HFFc6 (cell line): Measurements from ENCODE around the gene KLRG1. TPM values are rescaled to one million over a fixed set of nuclear protein-coding genes. Genes with fewer than 3 reads are reported as not detected.

Experiments used
- DNase-seq: peaks from one replicate; pipeline ENCODE4 v3.0.0-alpha.2; 2018
- H3K27ac Mint-ChIP-seq: 2 replicates; pipeline ENCODE4 v1.8.0; 2020; ENCODE audit warnings: mild to moderate bottlenecking, mixed read lengths
- H3K27me3 Mint-ChIP-seq: 2 replicates; pipeline ENCODE4 v1.8.0; 2021; ENCODE audit warnings: mild to moderate bottlenecking, moderate library complexity, mixed read lengths; ENCODE audit not compliant: insufficient read depth
- H3K36me3 Mint-ChIP-seq: 2 replicates; pipeline ENCODE4 v1.8.0; 2021; ENCODE audit warnings: low read depth, mixed read lengths
- H3K4me1 Mint-ChIP-seq: 2 replicates; pipeline ENCODE4 v1.8.0; 2020; ENCODE audit warnings: low read depth, mixed read lengths
- H3K4me3 Mint-ChIP-seq: 2 replicates; pipeline ENCODE4 v1.8.0; 2020; ENCODE audit warnings: mild to moderate bottlenecking, moderate library complexity, mixed read lengths
- H3K9me3 Mint-ChIP-seq: 2 replicates; pipeline ENCODE4 v1.8.0; 2020; ENCODE audit warnings: mild to moderate bottlenecking, mixed read lengths
- total RNA-seq, 6 experiments: library from RNA; stranded (reverse); fragmentation: NEBNext Ultra II Directional; extraction: Animal tissue kit (Norgen Biotek cat#: 25700); gene quantifications; 2 replicates in 1 of 6; 3 replicates in 5 of 6; pipeline ENCODE4 v1.2.3, GENCODE V29; 2021
- TF ChIP-seq, protein P1 (sequence below): fragments of 200-600 bp; sonication (generic); IDR thresholded peaks from 2 replicates; pipeline ENCODE4 v1.5.0; 2021; ENCODE audit warnings: antibody characterized with exemption, mild to moderate bottlenecking

The KLRG1 gene
- total RNA-seq, 6 experiments from 2014 or later, result 0.25 to 0.26 TPM; not detected in 4

DNA sequence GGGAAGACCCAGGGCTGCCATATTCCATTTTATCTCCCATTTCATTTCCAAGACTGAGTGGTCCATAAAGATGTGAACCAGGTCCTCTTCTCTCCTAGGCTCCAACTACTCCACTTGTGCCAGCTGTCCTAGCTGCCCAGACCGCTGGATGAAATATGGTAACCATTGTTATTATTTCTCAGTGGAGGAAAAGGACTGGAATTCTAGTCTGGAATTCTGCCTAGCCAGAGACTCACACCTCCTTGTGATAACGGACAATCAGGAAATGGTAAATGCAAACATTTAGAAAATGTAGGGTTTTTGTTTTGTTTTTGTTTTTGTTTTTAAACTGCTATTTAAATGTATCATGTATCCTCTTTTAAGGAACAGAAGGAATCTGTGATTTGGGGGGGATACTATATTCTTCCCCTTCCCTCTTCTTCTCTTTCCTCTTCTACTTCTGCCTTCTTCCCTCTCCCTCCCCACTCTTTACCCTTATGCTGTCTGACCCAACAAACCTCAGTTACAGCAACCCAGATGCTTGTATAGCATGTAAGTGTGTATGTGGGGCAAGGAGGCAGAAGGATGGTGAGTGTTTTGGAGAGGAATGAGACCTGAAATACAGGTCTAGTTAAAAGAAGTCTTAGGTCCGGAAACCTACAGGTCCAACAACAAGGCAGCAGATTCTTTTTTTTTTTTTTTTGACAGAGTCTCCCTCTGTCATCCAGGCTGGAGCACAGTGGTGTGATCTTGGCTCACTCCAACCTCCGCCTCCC, 5.9 kb downstream of the KLRG1 start:
- DNase-seq, result no peak
- TF ChIP-seq, protein P1, sequence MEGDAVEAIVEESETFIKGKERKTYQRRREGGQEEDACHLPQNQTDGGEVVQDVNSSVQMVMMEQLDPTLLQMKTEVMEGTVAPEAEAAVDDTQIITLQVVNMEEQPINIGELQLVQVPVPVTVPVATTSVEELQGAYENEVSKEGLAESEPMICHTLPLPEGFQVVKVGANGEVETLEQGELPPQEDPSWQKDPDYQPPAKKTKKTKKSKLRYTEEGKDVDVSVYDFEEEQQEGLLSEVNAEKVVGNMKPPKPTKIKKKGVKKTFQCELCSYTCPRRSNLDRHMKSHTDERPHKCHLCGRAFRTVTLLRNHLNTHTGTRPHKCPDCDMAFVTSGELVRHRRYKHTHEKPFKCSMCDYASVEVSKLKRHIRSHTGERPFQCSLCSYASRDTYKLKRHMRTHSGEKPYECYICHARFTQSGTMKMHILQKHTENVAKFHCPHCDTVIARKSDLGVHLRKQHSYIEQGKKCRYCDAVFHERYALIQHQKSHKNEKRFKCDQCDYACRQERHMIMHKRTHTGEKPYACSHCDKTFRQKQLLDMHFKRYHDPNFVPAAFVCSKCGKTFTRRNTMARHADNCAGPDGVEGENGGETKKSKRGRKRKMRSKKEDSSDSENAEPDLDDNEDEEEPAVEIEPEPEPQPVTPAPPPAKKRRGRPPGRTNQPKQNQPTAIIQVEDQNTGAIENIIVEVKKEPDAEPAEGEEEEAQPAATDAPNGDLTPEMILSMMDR, result no peak
- Mint-ChIP-seq H3K4me3 (no peak overlapping the region), H3K36me3 (no peaks in the 10 kb centered on the region), H3K27ac (no peak overlapping the region), H3K4me1 (0 out of 2 replicates have a peak, but pooled peaks cover 5% of the 10 kb centered on the region), H3K27me3 (peaks cover 3% of the 10 kb centered on the region; the same call in 1 of the 2 replicates), H3K9me3 (no peaks in the 10 kb centered on the region)

DNA sequence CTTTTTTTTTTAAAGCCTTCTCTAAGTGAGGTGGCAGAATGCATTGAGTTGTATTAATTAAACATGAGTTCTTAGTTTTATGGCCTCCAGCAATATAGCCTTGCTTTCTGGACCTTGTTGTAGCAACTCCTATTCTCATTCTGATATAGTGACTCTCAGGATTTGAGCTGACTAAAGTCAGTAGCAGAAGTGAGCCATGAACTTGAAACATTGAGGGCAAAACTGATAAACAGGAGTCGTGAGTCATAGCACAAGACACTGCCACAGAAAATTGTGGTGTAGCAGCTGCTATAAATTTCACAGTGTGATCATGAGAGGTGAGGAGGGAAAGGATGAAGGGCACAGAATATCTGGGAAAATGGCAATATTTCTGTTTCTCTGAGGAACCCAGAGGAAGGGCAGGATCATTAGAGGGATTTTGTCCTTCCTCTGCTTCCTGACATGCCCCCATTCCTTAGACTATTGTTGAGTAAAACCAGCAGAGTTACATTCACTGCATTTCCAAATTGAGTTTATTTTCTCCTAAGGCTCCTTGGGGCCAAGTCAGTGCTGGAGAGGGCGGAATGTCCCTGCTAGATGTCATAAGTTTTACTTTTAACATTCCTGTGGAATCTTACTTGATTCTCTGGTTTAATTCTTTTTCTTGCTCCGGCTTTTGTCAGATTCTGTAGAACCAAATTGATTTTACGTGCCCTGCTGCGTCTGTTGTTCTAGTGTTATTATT, 7.5 kb downstream of the KLRG1 start:
- peak; percentile 4 for DNase-seq
- peaks cover 3% of the 10 kb centered on the region; the same call in 1 of the 2 replicates for H3K27me3 Mint-ChIP-seq
- H3K36me3 Mint-ChIP-seq, result no peaks in the 10 kb centered on the region
- no peak overlapping the region for H3K27ac Mint-ChIP-seq
- no peaks in the 10 kb centered on the region for H3K9me3 Mint-ChIP-seq
- no peak overlapping the region for H3K4me3 Mint-ChIP-seq
- TF ChIP-seq, protein P1, result no peak
- 0 out of 2 replicates have a peak, but pooled peaks cover 5% of the 10 kb centered on the region for H3K4me1 Mint-ChIP-seq

DNA sequence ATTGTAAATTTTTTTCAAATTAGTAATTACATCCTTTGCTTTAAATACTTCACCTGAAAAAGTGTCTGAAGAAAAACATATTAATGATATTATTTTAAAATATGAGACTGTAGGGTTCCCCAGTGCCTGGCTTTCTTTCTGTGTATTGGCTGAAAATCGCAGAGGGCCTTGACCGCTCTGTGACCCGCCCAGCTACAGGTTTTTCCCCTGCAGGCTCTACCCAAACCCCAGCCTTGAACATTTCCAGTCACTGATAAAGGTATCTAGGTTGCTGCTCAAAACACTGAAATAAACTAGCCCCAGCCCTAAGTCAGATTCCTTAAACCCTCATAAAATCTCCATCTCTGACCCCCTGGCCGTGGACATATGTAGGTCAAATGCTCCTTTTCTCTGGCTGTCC, 11.9 kb downstream of the KLRG1 start:
- Mint-ChIP-seq H3K36me3 (no peaks in the 10 kb centered on the region), H3K4me1 (0 out of 2 replicates have a peak, but pooled peaks cover 5% of the 10 kb centered on the region), H3K9me3 (no peaks in the 10 kb centered on the region), H3K4me3 (no peak overlapping the region), H3K27me3 (no peaks in the 10 kb centered on the region; the same call in 1 of the 2 replicates), H3K27ac (no peak overlapping the region)
- DNase-seq, result no peak
- TF ChIP-seq, protein P1, result no peak

DNA sequence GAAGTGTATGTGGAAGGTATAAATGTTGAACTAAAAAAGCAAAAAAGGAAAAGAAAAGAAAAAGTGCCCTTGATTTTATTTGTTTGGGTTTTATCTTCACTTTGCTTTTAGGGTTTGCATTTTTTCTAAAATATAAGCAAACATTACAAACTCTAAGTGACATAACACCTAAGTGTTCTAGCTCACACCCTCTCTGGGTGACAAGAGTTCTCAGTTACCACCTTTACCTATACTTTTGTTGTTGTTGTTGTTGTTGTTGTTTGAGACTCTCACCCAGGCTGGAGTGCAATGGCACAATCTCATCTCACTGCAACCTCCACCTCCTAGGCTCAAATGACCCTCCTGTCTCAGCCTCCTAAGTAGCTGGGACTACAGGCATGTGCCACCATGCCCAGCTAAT, 13.0 kb downstream of the KLRG1 start:
- H3K27me3 Mint-ChIP-seq, result no peaks in the 10 kb centered on the region; the same call in 1 of the 2 replicates
- H3K4me3 Mint-ChIP-seq, result no peak overlapping the region
- DNase-seq, result no peak
- no peak overlapping the region for H3K27ac Mint-ChIP-seq
- H3K4me1 Mint-ChIP-seq, result no peaks in the 10 kb centered on the region
- TF ChIP-seq, protein P1, result no peak
- no peaks in the 10 kb centered on the region for H3K36me3 Mint-ChIP-seq
- no peaks in the 10 kb centered on the region for H3K9me3 Mint-ChIP-seq

DNA sequence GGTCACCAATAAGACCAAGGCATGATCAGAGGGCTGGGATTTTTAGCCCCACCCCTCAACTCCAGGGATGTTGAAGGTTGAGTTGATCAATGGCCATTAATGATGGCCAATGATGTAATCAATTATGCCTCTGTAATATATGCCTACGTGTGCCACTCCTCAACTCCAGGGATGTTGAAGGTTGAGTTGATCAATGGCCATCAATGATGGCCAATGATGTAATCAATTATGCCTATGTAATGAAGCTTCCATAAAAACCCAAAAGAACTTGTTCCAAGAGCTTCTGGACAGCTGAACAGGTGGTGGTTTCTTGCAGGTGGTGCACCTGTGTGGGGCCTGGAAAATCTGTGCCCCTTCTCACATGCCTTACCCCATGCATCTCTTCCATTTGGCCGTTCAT, 33.2 kb downstream of the KLRG1 start:
- peaks cover 5% of the 10 kb centered on the region for H3K9me3 Mint-ChIP-seq
- H3K4me3 Mint-ChIP-seq, result no peak overlapping the region
- no peak for DNase-seq
- H3K4me1 Mint-ChIP-seq, result no peaks in the 10 kb centered on the region
- no peaks in the 10 kb centered on the region for H3K27me3 Mint-ChIP-seq
- TF ChIP-seq, protein P1, result no peak
- H3K36me3 Mint-ChIP-seq, result no peaks in the 10 kb centered on the region
- H3K27ac Mint-ChIP-seq, result no peak overlapping the region
